GM20431 (cell line): ENCODE data around the gene DYRK3.

Experiments
- in situ Hi-C: fragments of 300-500 bp; cut with MseI, MboI; formaldehyde crosslinking; loops from one replicate; pipeline ENCODE4 v1.15.0; 2020; ENCODE audit warnings: low sequenced_read_pairs; ENCODE audit not compliant: unreplicated experiment

DYRK3 gene

DNA sequence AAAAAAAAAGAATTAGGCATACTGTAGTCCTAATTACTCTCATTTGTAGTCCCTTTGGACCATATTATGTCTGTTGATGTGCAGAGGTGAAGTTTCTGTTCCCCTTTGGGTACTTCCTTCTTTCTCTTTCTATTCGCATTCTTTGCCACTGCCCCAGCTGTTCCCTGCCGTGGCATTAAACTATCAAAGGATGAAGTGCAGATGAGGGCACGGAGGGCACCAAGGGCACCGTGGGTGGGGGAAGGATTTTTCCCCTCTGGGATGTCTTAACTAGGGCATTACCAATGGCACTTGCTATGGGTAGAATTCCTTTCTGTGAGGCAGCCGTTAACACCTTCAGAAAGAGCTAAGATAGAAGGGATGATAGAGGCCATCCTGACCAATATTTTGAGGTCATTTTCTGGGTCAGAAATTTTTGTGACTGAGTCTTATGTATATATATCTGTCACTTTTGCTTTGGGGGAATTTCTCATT is 44.4 kb downstream of the DYRK3 start:
- in situ Hi-C loops: no loop called here

GRCh38 chr1:206680279-206680678 is 44.9 kb downstream of the DYRK3 start:
- in situ Hi-C loops: no loop called here

GRCh38 chr1:206681359-206681758 is 46.0 kb downstream of the DYRK3 start:
- in situ Hi-C loops: no loop called here

GRCh38 chr1:206682111-206682510 is 46.8 kb downstream of the DYRK3 start:
- in situ Hi-C loops: no loop called here

GRCh38 chr1:206683313-206683712 is 48.0 kb downstream of the DYRK3 start:
- in situ Hi-C loops: no loop called here

- in situ Hi-C loops: no loop called here
Measured at GRCh38 chr1:206684003-206684402, 48.7 kb downstream of the DYRK3 start.

DNA sequence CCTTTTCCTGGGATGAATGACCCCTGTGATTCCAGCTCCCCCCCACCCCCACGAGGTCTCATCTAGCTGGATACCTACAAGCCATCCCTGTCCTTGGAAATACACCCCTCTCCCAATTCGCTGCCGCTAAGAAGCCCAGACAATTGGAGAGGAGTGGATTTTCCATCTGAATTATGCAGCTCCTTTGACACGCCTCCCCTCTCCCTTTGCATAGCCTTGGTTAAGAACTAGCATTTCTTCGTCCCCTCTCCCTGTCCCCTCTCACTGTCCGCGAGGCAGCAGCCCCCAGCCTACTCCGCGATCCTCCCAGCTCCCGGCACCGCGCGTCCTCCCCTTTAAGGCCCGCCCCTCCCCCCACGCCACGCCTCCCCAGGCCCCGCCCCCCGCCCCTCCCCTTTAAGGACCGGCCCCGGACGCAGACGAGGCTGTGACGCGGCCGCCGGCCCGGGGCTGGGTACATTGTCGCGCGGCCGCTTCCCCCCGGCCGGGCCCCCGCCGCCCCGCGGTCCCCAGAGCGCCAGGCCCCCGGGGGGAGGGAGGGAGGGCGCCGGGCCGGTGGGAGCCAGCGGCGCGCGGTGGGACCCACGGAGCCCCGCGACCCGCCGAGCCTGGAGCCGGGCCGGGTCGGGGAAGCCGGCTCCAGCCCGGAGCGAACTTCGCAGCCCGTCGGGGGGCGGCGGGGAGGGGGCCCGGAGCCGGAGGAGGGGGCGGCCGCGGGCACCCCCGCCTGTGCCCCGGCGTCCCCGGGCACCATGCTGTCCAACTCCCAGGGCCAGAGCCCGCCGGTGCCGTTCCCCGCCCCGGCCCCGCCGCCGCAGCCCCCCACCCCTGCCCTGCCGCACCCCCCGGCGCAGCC is 49.4 kb downstream of the DYRK3 start, which contains the start of gene MAPKAPK2:
Gene MAPKAPK2 (plus strand): TSS at position 428 of the 856 bp plus-strand sequence. CDS start 325 bp downstream, at position 753.
- in situ Hi-C loops: no loop called here

- in situ Hi-C loops: no loop called here
Measured at GRCh38 chr1:206685334-206685768, 50.0 kb downstream of the DYRK3 start.

DNA sequence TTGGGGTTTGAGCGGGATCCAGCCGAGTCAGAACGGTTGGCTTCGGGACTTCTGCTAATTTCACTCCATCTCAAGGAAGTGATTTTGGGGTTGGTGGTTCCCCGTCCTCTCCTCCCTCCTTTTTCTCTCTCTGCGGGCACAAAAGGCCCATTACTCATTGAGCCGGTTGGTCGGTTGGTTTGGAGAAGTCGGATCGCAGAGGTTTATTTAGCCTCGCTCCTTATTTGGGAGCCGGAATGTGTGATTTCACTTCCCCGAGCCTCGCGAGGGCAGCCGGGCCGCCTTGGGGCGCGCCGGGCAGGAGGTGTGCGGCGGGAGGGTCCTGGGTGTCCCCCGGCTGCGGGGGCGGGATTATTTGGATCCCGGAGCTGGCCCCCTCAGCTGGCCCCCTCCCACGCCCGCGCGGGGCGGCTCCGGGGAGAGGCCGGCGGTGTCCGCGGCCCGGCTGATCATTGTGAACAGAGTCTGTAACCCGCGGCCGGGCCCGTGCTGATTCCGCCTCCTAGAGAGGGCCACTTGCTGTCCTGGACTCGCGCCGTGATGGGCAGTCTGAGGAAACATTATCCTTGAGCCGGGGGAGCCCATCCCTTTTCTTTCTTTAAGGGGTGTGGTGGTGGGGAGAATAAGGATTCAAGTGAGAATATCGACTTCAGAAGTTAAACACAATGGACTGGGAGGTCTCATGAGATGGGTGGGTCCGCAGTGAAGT is 50.6 kb downstream of the DYRK3 start:
- in situ Hi-C loops: no loop called here

GRCh38 chr1:206686478-206687249 is 51.3 kb downstream of the DYRK3 start:
- in situ Hi-C loops: no loop called here

DNA sequence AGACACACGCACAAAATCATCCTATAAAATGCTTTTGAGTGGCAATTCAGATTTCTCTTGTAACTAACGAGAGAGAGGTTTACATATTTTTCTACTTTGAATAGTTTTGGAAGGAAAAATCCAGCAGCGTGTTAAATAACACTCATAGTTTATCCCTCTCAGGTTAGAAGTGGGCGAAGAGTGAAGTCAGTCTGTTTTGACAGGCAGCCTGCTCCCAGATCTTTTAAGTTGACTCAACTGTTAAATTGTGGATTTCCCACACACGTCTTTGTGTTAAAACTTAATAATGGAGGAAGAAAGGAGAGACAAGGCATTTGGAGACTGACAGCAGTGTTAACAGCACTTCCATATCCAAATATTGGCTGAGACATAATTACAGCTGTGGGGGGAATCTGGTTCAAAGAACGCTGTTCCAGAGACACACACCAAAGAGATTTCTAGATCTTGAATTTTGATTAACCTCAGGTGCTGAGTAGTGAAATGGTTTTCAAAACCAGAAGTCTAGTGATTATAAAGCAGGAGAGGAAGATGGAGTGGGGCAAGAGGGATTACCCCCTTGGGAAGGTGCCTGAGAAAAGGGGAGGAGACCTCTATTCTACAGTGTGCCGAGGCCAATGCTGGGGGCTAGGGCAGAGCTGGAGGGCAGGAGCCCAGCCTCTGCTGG is 52.0 kb downstream of the DYRK3 start:
- in situ Hi-C loops: no loop called here

DNA sequence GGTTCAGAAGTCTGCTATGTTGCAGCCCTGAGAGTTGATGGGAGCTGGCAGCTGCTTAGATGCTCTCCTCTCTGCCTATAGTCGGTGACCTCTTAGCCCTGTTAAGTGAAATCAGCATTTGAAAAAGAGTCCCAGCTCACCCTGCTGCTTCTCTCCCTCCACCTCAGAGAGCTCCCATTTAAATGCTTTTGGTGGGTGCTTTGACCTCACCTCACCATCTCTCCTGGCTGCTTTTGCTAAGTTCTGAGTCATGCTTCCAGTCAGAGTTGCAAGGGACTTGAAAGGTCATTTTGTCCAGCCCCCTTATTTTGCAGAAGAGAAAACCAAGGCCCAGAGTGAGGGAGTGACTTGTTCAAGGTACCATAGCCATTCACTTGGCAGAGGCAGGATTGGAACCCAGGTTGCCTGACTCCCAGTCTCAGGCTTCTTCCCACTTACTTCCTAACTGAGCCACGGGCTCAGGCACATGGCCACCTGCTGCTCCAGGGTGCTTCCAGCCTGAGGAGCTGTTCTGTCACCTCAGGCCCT is 52.6 kb downstream of the DYRK3 start:
- in situ Hi-C loops: no loop called here

DNA sequence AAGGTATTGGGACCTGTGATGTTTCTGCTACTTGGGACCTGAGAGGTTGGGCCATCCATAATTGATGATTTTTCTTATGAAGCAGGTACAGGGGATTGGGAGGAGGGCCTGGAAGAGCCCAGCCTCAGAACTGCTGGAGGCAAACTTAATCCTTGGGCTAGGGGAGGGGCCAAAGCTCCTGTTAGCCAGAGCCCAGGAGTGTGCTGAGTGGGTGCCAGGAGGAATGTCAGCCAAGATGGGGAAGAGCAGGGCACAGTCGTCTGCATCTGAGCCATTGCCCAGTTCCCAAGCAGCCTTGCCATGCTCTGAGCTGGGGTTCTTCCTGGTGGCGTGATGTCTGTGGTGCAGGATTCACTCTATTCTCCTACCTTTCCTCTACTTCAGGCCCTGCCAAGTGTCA is 55.2 kb downstream of the DYRK3 start:
- in situ Hi-C loops: no loop called here

DNA sequence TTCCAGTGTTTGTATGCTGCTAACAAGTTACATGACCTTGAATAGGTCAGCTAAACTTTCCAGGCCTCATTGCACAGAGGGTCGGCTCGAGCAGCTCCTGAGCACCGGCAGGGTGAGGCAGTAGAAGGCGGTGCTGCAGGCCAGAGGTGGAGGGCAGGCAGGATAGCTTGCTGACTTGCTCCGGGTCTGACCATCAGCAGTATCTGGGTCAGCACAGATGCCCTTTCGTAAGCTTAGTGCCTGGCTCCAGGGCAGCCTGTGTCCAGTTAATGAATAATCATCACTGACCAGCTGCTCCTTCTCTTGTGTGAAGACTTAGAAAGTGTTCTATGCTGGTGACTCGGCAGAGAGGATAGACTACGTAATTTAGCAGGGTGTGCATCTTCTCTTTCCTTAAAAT is 56.3 kb downstream of the DYRK3 start:
- in situ Hi-C loops: no loop called here

DNA sequence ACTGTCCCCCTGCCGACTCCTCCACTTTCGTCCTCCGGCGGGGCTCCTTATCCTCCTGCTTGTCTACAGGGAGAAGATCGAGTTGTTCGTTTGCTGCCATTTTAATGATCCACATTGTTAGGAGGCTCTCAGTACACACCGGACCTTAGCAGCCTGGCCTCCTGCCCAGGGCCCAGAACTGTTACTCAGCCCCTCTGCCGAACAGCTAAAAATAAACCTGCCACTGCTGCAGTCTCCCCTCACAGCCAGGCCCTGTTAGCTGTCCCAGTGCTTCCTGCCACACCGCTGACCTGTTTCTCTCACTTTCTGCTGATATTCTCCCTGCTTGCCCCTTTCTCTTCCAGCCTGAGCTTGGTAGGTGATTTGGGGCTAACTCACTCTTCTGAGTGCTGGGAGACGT is 57.7 kb downstream of the DYRK3 start:
- in situ Hi-C loops: no loop called here

DNA sequence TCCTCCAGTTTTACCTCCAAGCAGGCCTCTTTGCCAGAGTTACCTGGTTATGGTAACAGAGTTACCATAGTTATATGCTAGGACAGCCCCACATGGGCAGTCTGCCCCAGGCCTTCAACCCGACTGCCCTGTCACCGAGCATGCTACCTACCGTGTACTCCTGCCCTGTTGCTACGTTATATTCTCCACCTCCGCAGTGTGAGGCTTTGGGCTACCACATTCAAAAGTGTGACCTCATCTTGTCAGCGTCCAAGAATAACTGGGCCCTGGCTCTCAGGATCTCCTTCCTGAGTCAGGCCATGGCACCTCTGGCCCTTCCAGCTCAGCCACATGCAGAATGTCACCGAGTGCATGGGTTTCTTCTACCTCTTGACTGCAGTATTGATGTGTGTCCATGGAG is 58.3 kb downstream of the DYRK3 start:
- in situ Hi-C loops: no loop called here

DNA sequence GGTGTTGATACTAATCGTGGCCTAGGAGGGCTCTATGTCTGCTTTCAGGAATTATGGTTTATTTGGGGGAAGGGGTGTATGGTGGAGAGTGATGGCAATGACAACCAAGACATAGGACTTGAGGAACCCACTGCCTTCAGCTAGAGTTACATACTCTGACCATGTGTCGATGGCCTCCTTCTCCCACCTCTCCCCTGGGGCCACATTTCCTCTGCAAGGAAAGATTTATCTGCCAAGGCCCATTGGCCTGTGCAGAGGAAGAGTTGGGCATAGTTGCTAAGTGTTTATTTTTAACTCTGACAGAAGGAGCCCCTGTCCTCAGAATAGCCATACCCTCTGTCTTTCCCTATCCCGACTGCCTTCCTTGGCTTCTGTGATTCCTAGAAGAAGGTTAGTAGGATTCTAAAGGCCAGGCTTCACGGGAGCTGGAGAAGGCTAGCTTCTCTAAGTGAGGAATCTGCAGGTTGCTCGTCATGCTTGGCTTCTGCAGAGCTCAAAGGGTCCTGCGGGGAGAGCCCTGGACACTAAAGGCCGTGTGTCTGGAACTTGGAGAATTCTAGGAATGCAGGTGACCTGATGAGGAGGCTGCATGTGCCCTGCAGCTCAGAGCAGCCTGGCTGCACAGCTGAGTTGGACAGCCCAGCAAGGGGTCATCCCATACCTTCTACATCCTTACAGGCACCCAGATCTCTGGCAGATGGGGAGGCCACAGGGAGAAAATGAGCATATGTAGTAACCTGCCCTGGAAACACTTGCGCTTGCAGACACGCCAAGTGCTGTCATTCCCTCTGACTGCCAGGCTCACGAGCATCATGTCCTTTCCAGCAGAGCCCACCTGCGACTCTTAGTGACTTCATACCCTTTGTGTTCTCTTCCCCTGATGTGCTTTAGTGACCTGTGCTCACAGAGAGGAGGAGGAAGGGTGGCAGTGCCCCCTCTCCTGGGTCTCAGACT is 59.1 kb downstream of the DYRK3 start:
- in situ Hi-C loops: no loop called here

- in situ Hi-C loops: no loop called here
Measured at GRCh38 chr1:206695733-206696132, 60.4 kb downstream of the DYRK3 start.
